CD8-positive, alpha-beta memory T cell (primary cell): ENCODE measurements around the gene APC. TPM values are rescaled to one million over a fixed set of nuclear protein-coding genes. Genes with fewer than 3 reads are reported as not detected.

Source experiments
- CTCF ChIA-PET: fragments of 350-600 bp; sonication (Branson Sonifier 250); formaldehyde crosslinking; loops from one replicate; lab custom pipeline; 2021; ENCODE audit warnings: antibody characterized with exemption; lab: Charles Lee
- POLR2A ChIA-PET: fragments of 350-600 bp; sonication (Branson Sonifier 250); formaldehyde crosslinking; loops from one replicate; lab custom pipeline; 2021; ENCODE audit warnings: antibody characterized with exemption; lab: Charles Lee
- DNase-seq, 5 donors: peaks; one replicate each; pipeline versions ENCODE4 v3.0.0 to v3.0.0-alpha.2; 2020 to 2022; ENCODE audit warnings: mixed read lengths in 1 of 5
- H3K27ac ChIP-seq: one replicate; pipeline ENCODE4 v1.7.0; 2013; ENCODE audit warnings: low read depth, mild to moderate bottlenecking, low read length, moderate library complexity
- H3K27me3 ChIP-seq: 2 replicates; pipeline ENCODE4 v1.7.0; 2013; ENCODE audit warnings: low read length, mild to moderate bottlenecking; ENCODE audit not compliant: insufficient read depth, poor library complexity, severe bottlenecking
- H3K36me3 ChIP-seq: 2 replicates; pipeline ENCODE4 v1.7.0; 2013; ENCODE audit warnings: mild to moderate bottlenecking, low read length, moderate library complexity; ENCODE audit not compliant: insufficient read depth
- H3K4me1 ChIP-seq: 2 replicates; pipeline ENCODE4 v1.7.0; 2013; ENCODE audit warnings: mild to moderate bottlenecking, low read length, moderate library complexity; ENCODE audit not compliant: insufficient read depth
- H3K4me3 ChIP-seq: 2 replicates; pipeline ENCODE4 v1.7.0; 2013; ENCODE audit warnings: mild to moderate bottlenecking, low read length
- H3K9me3 ChIP-seq: 2 replicates; pipeline ENCODE4 v1.7.0; 2013; ENCODE audit warnings: mild to moderate bottlenecking, low read length
- H3K27ac Mint-ChIP-seq, 8 donors: one replicate each; pipeline ENCODE4 v1.8.0; 2020 to 2021; ENCODE audit warnings: mixed read lengths in 8 of 8, mild to moderate bottlenecking in 6 of 8, inconsistent platforms in 3 of 8, moderate library complexity in 3 of 8
- H3K27me3 Mint-ChIP-seq, 2 donors: one replicate each; pipeline ENCODE4 v1.8.0; 2020 to 2021; ENCODE audit warnings: mixed read lengths in 2 of 2, mild to moderate bottlenecking in 1 of 2, moderate library complexity in 1 of 2
- H3K36me3 Mint-ChIP-seq, 3 donors: one replicate each; pipeline ENCODE4 v1.8.0; 2020 to 2021; ENCODE audit warnings: mixed read lengths in 3 of 3, inconsistent platforms in 1 of 3, mild to moderate bottlenecking in 1 of 3
- H3K4me1 Mint-ChIP-seq, 3 donors: one replicate each; pipeline ENCODE4 v1.8.0; 2020 to 2021; ENCODE audit warnings: mixed read lengths in 3 of 3, inconsistent platforms in 1 of 3, mild to moderate bottlenecking in 1 of 3
- H3K4me3 Mint-ChIP-seq, 7 donors: one replicate each; pipeline ENCODE4 v1.8.0; 2020 to 2021; ENCODE audit warnings: mixed read lengths in 7 of 7, mild to moderate bottlenecking in 6 of 7, moderate library complexity in 4 of 7, inconsistent platforms in 2 of 7
- H3K9me3 Mint-ChIP-seq, 5 donors: one replicate each; pipeline ENCODE4 v1.8.0; 2020 to 2022; ENCODE audit warnings: mixed read lengths in 5 of 5, mild to moderate bottlenecking in 3 of 5, moderate library complexity in 2 of 5, inconsistent platforms in 1 of 5
- polyA plus RNA-seq: library from polyadenylated mRNA; unstranded; fragments of 300-500 nt; fragmentation: Illumina TruSeq; gene quantifications from one replicate; pipeline ENCODE4 v1.2.3, GENCODE V29; 2021
- total RNA-seq, 2 experiments: library from RNA; stranded (reverse); gene quantifications; one replicate each; pipeline ENCODE4 v1.2.3, GENCODE V29; 2021

The APC gene
- total and polyA plus RNA-seq, 3 experiments from 2014 or later = 23.0 to 24.0 (median 23.1) TPM

GRCh38 chr5:112812549-112812948 is 74.9 kb downstream of the APC start:
- H3K27ac Mint-ChIP-seq = peak overlapping the region in 4 of 8 donors; percentile 2 to 58 (median 8)
- H3K9me3 ChIP-seq = no peaks in the 10 kb centered on the region
- no peak overlapping the region for H3K27ac ChIP-seq
- no peak overlapping the region for H3K4me3 Mint-ChIP-seq
- H3K27me3 Mint-ChIP-seq = no peaks in the 10 kb centered on the region
- ChIA-PET CTCF (interaction anchor here (1.4 kb wide), 1 partner anchor 36 kb away, joined by 4 read pairs; no protein-coding TSS in a partner anchor), POLR2A (no interaction called here)
- peaks cover 0 to 5% (median 2%) of the 10 kb centered on the region in 3 donors for H3K4me1 Mint-ChIP-seq
- DNase-seq = no peak
- no peaks in the 10 kb centered on the region for H3K4me1 ChIP-seq
- H3K27me3 ChIP-seq = no peaks in the 10 kb centered on the region
- H3K36me3 ChIP-seq = no peaks in the 10 kb centered on the region
- H3K9me3 Mint-ChIP-seq = no peaks in the 10 kb centered on the region
- H3K4me3 ChIP-seq = no peak overlapping the region
- peaks cover 13 to 58% (median 26%) of the 10 kb centered on the region in 3 donors for H3K36me3 Mint-ChIP-seq

DNA sequence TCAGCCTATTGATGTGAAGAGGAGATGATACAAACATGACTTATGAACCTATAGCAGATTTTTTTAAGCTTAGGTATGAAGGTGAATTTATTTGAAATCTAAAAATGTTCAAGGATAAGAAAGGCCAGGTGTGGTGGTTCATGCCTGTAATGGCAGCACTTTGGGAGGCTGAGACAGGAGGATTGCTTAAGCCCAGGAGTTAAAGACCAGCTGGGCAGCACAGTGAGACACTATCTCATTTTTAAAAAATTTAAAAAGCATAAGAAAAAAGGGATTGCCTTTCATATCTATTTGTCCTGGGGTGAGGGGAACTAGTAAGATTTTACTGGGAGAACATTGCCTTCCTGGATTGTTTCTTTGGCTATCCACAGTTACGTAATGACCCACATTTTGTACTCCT is 82.6 kb downstream of the APC start:
- Mint-ChIP-seq H3K27ac (no peak overlapping the region), H3K27me3 (no peaks in the 10 kb centered on the region), H3K36me3 (peaks cover 5 to 76% (median 34%) of the 10 kb centered on the region in 3 donors), H3K4me3 (no peak overlapping the region), H3K9me3 (no peaks in the 10 kb centered on the region), H3K4me1 (peaks cover 0 to 2% (median 0%) of the 10 kb centered on the region in 3 donors)
- Histone ChIP-seq H3K9me3 (no peaks in the 10 kb centered on the region), H3K27me3 (no peaks in the 10 kb centered on the region), H3K4me3 (no peak overlapping the region), H3K4me1 (no peaks in the 10 kb centered on the region), H3K27ac (no peak overlapping the region), H3K36me3 (peaks cover 4% of the 10 kb centered on the region)
- POLR2A ChIA-PET = no interaction called here
- CTCF ChIA-PET = no interaction called here
- DNase-seq = no peak

- H3K9me3 ChIP-seq = no peaks in the 10 kb centered on the region
- H3K27ac ChIP-seq = no peak overlapping the region
- POLR2A ChIA-PET = no interaction called here
- peaks cover 0 to 2% (median 0%) of the 10 kb centered on the region in 3 donors for H3K4me1 Mint-ChIP-seq
- H3K4me3 ChIP-seq = no peak overlapping the region
- peak overlapping the region in 1 of 8 donors; percentile 37 for H3K27ac Mint-ChIP-seq
- CTCF ChIA-PET = no interaction called here
- peaks cover 8% of the 10 kb centered on the region for H3K36me3 ChIP-seq
- H3K27me3 Mint-ChIP-seq = no peaks in the 10 kb centered on the region
- H3K36me3 Mint-ChIP-seq = peaks cover 5 to 77% (median 33%) of the 10 kb centered on the region in 3 donors
- no peaks in the 10 kb centered on the region for H3K27me3 ChIP-seq
- H3K9me3 Mint-ChIP-seq = no peaks in the 10 kb centered on the region
- no peak overlapping the region for H3K4me3 Mint-ChIP-seq
- no peaks in the 10 kb centered on the region for H3K4me1 ChIP-seq
- DNase-seq = no peak
Measured at GRCh38 chr5:112822456-112822855, 84.8 kb downstream of the APC start.

GRCh38 chr5:112823181-112823580 is 85.5 kb downstream of the APC start:
- peaks cover 0 to 2% (median 0%) of the 10 kb centered on the region in 3 donors for H3K4me1 Mint-ChIP-seq
- CTCF ChIA-PET = no interaction called here
- no peaks in the 10 kb centered on the region for H3K27me3 ChIP-seq
- H3K27ac ChIP-seq = no peak overlapping the region
- no peaks in the 10 kb centered on the region for H3K4me1 ChIP-seq
- H3K36me3 ChIP-seq = peaks cover 11% of the 10 kb centered on the region
- H3K9me3 ChIP-seq = no peaks in the 10 kb centered on the region
- DNase-seq = no peak
- no peaks in the 10 kb centered on the region for H3K9me3 Mint-ChIP-seq
- POLR2A ChIA-PET = no interaction called here
- H3K27ac Mint-ChIP-seq = peak overlapping the region in 5 of 8 donors; percentile 35 to 78 (median 47)
- H3K4me3 ChIP-seq = no peak overlapping the region
- no peak overlapping the region for H3K4me3 Mint-ChIP-seq
- H3K27me3 Mint-ChIP-seq = no peaks in the 10 kb centered on the region
- peaks cover 5 to 80% (median 33%) of the 10 kb centered on the region in 3 donors for H3K36me3 Mint-ChIP-seq

- H3K4me1 ChIP-seq = no peaks in the 10 kb centered on the region
- ChIA-PET POLR2A (no interaction called here), CTCF (no interaction called here)
- Mint-ChIP-seq H3K4me3 (no peak overlapping the region), H3K27me3 (no peaks in the 10 kb centered on the region), H3K4me1 (peaks cover 0 to 2% (median 0%) of the 10 kb centered on the region in 3 donors), H3K27ac (peak overlapping the region in 2 of 8 donors; percentile 25 to 35), H3K36me3 (peaks cover 5 to 82% (median 35%) of the 10 kb centered on the region in 3 donors), H3K9me3 (no peaks in the 10 kb centered on the region)
- peaks cover 11% of the 10 kb centered on the region for H3K36me3 ChIP-seq
- H3K4me3 ChIP-seq = no peak overlapping the region
- H3K9me3 ChIP-seq = no peaks in the 10 kb centered on the region
- H3K27me3 ChIP-seq = no peaks in the 10 kb centered on the region
- H3K27ac ChIP-seq = no peak overlapping the region
- no peak for DNase-seq
Measured at GRCh38 chr5:112823656-112824055, 86.0 kb downstream of the APC start.

DNA sequence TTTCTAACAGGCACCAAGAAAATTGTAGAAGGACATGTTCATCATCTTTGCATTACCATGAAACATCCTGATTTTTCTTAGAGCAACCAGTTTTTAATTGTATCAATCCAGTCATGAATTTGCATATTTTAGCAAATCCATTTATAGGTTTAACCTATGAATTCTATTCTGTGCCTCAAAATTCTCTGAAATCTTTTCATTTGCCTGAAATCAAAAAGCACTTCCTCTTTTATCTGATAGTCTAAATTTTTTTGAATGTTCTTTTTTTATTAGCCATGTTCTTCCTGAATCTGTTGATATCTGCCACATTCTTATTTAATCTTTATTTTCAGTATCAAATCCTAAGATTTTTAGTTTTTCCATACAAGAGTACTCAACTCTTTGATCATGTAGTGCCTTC is 86.5 kb downstream of the APC start:
- Mint-ChIP-seq H3K36me3 (peaks cover 5 to 82% (median 34%) of the 10 kb centered on the region in 3 donors), H3K9me3 (no peaks in the 10 kb centered on the region), H3K4me1 (peaks cover 0 to 2% (median 0%) of the 10 kb centered on the region in 3 donors), H3K27me3 (no peaks in the 10 kb centered on the region), H3K27ac (peak overlapping the region in 3 of 8 donors; percentile 47 to 59 (median 47)), H3K4me3 (no peak overlapping the region)
- Histone ChIP-seq H3K27ac (no peak overlapping the region), H3K4me1 (no peaks in the 10 kb centered on the region), H3K4me3 (no peak overlapping the region), H3K9me3 (no peaks in the 10 kb centered on the region), H3K27me3 (no peaks in the 10 kb centered on the region), H3K36me3 (peaks cover 11% of the 10 kb centered on the region)
- DNase-seq = no peak
- POLR2A ChIA-PET = no interaction called here
- CTCF ChIA-PET = interaction anchor here (0.9 kb wide), 1 partner anchor 24 kb away, joined by 3 read pairs; no protein-coding TSS in a partner anchor

DNA sequence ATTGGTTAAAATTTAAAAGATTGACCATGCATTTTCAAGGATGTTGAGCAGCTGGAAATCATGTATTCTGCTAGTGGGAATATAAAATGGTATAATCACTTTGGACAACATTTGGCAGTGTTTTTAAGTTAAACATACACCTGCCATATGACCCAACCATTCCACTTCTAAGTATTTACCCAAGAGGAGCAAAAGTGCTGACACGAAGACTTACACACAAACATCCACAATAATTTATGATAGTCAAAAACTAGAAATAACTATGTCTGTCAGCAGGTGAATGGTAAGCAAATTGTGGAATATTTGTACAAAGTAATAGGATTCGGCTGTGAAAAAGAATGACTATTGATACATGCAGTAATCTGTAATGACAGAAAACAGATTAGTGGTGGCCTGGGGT is 92.7 kb downstream of the APC start:
- ChIA-PET CTCF (no interaction called here), POLR2A (interaction anchor here (0.7 kb wide), 1 partner anchor 57 kb away, joined by 3 read pairs; no protein-coding TSS in a partner anchor)
- Mint-ChIP-seq H3K4me1 (no peaks in the 10 kb centered on the region), H3K4me3 (no peak overlapping the region), H3K36me3 (peaks cover 0 to 73% (median 17%) of the 10 kb centered on the region in 3 donors), H3K27ac (peak overlapping the region in 2 of 8 donors; percentile 3 to 5), H3K27me3 (no peaks in the 10 kb centered on the region), H3K9me3 (peaks cover 0 to 2% (median 0%) of the 10 kb centered on the region in 5 donors)
- H3K27me3 ChIP-seq = no peaks in the 10 kb centered on the region
- no peak overlapping the region for H3K27ac ChIP-seq
- no peaks in the 10 kb centered on the region for H3K4me1 ChIP-seq
- H3K9me3 ChIP-seq = no peaks in the 10 kb centered on the region
- no peak for DNase-seq
- H3K36me3 ChIP-seq = peaks cover 6% of the 10 kb centered on the region
- H3K4me3 ChIP-seq = no peak overlapping the region

DNA sequence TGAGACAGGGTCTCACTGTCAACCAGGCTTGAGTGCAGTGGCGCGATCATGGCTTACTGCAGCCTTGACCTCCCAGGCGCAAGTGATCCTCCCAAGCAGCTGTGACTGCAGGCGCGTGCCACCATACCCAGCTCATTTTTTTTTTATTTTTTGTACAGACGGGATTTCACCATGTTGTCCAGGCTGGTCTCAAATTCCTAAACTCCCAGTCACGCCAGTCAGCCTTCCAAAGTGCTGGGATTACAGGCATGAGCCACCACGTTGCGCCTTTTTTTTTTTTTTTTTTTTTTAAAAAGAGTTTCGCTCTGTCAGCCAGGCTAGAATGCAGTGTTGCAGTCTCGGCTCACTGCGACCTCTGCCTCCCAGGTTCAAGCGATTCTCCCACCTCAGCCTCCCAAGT is 96.3 kb downstream of the APC start:
- DNase-seq = no peak
- H3K36me3 ChIP-seq = peaks cover 7% of the 10 kb centered on the region
- peaks cover 11 to 68% (median 27%) of the 10 kb centered on the region in 3 donors for H3K36me3 Mint-ChIP-seq
- no peak overlapping the region for H3K27ac ChIP-seq
- no peak overlapping the region for H3K27ac Mint-ChIP-seq
- no peak overlapping the region for H3K4me3 Mint-ChIP-seq
- POLR2A ChIA-PET = no interaction called here
- no peaks in the 10 kb centered on the region for H3K9me3 ChIP-seq
- no peak overlapping the region for H3K4me3 ChIP-seq
- H3K4me1 ChIP-seq = no peaks in the 10 kb centered on the region
- no peaks in the 10 kb centered on the region for H3K27me3 ChIP-seq
- H3K4me1 Mint-ChIP-seq = no peaks in the 10 kb centered on the region
- no peaks in the 10 kb centered on the region for H3K27me3 Mint-ChIP-seq
- H3K9me3 Mint-ChIP-seq = peaks cover 0 to 2% (median 0%) of the 10 kb centered on the region in 5 donors
- CTCF ChIA-PET = interaction anchor here (2.2 kb wide), 1 partner anchor 14 kb away, joined by 10 read pairs; no protein-coding TSS in a partner anchor
